GM19025 (cell line): ENCODE measurements around the gene CKS2.

Experiments used
- ATAC-seq: cut with Tn5 transposase; IDR thresholded peaks from one replicate; pipeline ENCODE4 v1.9.1; 2021; ENCODE audit warnings: mild to moderate bottlenecking, low read depth, moderate library complexity; ENCODE audit not compliant: unreplicated experiment

CKS2 gene

DNA sequence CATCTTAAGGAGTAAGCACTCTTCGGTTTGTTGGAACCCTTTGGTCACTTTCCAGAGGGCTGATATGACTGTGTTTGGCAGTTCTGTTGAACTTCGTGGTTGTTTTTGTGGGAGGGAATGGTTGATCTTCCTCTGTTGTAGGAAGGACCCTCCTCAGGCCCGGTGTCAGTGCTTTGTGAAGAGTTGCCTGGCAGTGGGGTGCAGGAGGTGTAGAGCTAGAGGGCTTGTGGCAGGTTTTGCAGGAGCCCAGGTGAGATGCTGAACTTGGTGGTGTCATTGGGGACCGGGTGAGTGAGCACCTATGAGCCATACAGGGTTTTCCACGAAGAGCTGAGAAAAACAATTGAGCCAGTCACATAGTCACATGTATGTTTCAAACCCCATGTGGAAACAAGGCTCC, 34.5 kb downstream of the CKS2 start:
- no peak for ATAC-seq

- ATAC-seq, result no peak
Observed at GRCh38 chr9:89346696-89347095, 35.7 kb downstream of the CKS2 start.

DNA sequence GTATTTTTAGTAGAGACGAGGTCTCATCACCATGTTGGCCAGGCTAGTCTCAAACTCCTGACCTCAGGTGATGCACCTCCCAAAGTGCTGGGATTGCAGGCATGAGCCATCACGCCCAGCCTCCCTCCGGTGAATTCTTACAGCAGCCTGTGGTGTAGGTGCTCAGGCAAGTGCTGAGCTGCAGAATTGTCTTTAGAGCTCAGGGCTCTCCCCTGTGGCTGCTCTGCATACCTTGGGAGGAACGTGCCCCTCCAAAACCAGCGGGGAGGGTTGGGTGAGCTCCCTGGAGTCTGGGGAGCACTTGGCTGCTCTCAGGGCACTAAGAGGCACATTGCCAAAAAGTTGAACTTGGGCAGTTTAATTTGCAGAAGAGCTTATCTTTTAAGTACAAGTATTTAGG, 36.7 kb downstream of the CKS2 start:
- no peak for ATAC-seq

DNA sequence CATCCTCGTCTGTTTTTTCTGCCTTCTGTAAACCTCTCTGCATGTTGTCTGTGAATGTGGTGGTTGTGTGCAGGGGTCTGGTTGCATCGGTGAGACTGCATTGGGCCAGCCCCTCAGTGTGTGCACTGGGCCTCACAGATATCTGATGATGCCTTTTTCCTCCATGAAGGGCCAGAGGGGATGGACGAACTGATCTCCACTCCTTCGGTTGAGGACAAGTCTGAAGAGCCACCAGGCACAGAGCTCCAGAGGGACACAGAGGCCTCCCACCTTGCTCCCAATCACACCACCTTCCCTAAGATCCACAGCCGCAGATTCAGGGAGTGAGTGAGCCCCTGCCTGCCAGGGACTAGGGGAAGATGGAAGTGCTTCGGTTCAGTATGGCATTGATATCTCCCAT, 38.6 kb downstream of the CKS2 start:
- ATAC-seq, result no peak

DNA sequence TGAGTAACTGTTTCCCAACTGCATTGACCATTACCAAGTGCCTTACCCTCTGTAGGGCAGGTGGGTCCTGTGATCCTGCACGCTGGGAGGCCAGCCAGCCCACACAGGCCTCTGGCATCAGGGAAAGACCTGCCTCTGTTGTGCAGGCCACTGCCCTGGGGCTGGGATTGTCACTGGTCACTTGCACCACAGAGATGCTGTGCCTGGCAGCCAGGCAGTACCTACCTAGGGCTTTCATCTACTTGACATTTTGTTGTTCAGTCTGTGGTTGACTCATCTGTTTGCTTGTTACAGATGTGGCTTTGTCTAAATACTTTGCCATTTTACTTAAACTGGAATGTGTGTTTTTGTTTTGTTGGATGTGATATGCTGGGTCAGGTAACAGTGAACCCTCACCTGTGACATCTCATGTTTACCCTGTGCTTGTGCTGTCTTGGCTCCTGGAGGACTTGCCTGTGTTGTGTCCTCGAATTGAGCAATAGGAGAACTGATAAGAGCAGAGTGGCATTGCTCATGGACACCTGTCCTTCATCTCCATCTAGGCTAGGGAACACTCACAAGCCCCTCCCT, 40.1 kb downstream of the CKS2 start:
- no peak for ATAC-seq

- ATAC-seq, result no peak
Observed at GRCh38 chr9:89351584-89352300, 40.7 kb downstream of the CKS2 start.

DNA sequence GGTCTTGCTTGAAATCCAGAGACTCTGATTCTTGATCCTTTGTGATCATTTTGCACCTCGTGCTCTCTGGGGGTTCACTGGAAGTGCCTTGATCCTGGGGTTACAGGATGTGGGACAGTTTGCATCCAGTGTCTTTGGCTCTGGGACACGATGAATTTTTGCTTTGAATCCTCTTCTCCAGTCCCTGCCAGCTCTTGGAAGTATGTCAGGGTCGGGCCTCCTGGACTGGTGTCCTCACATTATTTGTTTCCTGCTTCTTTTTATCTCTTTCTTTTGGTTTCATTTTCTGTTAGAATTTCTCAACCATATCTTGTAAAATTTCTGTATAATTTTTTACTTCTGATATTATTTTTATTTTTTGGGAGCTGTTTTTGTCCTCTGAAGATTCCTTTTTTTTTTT, 41.5 kb downstream of the CKS2 start:
- ATAC-seq, result no peak

DNA sequence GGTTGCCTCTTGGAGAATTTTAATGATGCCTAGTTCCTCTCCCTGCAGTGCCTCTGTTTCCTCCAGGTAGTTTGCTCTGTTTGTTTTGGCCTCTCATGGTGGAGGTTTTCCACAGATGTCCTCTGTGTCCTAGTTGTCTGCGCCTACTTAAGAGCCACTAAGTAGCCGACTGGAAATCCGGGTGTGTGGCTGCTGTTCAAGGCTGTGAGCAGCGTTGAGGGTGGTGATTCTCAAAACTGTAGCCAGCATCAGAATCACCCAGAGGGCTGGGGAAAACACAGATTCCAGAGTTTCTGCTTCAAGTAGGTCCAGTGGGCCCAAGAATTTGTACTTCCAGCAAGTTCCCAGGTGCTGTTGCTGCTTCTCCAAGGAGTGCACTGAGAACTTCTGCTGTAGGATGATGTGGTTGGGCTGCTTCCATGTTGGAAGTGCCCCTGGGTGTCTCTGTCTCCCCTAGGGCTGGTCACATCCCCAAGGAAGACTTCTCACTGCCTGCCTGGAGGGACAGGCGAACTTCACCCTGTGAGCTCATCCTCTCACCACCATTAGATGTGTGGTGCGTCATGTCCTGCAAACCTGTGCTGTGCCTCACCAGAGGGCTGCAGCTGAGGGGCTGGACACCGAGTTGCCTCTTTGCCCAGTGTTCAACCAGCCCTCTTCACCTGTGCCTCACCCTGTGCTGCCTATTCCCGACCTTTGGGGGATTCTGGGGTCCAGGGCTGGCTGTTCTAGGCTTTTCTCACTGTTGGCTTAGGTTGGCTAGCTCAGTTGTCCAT, 42.1 kb downstream of the CKS2 start:
- ATAC-seq, result no peak

DNA sequence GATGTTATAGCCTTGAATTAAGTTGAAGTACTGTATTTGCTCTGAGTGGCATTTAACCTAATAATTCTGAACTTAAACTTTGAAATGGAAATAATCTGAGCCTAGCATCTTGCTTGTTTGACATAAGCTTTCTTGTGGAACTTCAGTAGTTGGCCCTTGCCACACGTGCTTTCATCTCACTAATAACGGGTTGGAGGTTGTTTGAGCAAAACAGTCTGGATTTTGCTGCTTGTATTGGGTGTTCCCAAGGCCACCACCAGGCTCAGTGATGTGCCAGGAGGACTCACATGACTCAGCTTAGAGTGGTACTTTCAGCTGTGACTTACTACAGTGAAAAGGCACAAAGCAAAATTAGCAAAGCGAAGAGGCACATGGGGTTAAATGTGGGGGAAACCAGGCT, 43.0 kb downstream of the CKS2 start:
- no peak for ATAC-seq

GRCh38 chr9:89354471-89354870, 43.5 kb downstream of the CKS2 start:
- no peak for ATAC-seq

- no peak for ATAC-seq
Observed at GRCh38 chr9:89356782-89357181, 45.8 kb downstream of the CKS2 start.

DNA sequence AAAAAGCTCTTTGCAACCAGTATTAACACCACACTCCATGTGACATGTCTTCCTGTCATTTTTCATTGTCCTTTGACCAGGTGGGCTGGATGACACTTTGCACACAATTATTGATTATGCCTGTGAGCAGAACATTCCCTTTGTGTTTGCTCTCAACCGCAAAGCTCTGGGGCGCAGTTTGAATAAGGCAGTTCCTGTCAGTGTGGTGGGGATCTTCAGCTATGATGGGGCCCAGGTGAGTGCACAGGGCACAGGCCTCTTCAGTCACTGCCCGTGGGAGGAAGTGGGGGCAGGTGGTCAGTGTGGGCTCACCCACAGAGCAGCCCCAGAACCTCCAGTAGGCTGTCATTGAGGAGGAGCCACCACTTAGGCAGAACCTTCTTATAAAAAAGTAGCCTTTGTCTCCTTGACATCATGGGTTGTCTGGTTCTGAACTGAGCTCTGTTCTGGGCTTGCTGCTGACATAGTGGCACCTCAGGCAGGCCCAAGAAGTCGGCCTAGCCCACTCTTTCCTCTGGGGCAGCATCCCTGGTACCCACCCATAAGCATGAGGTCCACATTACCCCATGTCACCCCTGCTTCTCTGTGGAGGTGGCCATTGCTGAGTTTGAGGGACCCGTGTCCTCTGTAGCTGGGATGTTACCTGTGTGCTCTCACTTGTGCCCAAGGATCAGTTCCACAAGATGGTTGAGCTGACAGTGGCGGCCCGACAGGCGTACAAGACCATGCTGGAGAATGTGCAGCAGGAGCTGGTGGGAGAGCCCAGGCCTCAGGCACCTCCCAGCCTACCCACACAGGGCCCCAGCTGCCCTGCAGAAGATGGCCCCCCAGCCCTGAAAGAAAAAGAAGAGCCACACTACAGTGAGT, 46.6 kb downstream of the CKS2 start:
- no peak for ATAC-seq

DNA sequence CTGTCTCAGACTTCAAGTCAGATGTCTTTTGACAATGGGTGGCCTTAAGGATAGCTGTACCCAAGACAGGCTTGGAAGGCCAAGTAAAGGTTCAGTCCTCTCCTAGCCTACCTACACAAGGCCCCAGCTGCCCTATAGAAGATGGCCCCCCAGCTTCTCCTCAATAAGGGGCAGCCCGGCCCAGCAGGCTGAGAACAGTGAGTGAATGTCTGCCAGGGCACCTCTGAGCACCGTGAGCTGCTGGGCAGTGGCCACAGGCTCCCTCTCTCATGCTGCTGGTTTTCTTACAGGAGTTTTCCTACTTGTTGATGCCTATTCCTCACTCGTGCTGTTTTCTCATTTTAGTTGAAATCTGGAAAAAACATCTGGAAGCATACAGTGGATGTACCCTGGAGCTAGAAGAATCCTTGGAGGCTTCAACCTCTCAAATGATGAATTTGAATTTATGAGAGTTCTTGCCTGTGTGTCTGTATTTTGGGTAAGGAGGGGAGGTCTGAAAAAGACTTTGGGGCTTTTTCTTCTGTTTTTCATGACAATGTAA, 47.5 kb downstream of the CKS2 start:
- no peak for ATAC-seq

DNA sequence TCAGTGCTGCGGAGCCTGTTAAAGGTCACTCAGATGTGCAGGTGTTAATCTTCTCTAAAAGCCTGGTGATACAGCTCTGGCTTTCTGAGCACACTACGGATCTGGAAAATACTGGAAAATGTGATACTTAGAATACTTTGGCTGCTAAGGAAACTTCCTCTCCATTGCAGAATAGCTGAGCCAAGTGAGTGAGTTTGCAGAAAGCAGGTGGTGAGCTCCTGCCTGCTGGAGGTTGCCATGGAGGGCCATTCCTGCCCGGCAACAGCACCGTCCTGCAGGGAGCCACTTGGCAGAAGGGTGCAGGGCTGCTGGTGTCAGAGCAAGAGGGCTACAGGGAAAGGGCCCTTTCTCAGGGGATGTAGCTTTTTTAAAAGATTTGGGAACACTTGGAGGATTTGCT, 48.0 kb downstream of the CKS2 start:
- ATAC-seq, result no peak

GRCh38 chr9:89359751-89360261, 48.8 kb downstream of the CKS2 start:
- no peak for ATAC-seq

GRCh38 chr9:89360465-89360864, 49.5 kb downstream of the CKS2 start:
- ATAC-seq, result no peak

GRCh38 chr9:89361031-89361430, 50.0 kb downstream of the CKS2 start:
- ATAC-seq, result no peak

DNA sequence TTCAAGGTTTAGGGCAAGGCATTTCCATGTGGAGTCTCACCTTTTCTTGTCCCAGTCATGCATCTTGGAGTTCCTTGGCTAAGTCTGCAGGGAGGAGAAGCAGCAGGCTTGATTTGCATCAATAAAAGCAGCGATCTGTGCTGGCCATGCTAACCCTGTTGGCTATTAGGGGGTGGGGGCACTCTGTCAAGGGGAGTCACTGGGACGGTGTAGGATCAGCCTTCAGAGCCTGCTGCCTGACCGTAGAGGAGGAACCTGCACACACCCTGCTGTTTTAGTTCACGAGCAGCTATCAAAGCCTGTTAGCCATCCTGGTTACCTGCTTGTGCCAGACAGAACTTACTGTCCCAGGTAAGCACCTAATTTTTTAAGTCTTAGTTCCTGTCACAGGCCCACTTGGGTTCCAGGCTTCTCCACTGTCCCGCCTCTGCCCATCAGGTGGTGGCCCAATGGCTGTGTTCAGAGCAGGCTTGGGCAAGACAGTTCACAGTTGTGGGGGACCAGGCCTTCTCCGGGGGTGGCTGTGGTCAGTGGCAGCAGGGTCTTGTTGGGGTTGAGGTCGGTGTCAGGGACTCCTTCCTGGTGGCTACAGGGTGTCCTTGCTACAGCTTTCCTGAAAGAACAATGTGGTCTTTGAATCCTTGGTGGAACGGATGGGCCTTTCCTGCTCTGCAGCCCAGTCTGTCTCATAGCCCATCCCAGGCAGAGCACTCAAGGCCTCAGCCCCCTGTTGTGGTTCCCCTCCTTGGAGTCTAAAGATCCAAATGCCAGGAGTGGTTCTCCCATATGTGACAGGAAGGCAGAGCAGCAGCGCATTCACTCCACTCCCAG, 51.0 kb downstream of the CKS2 start:
- ATAC-seq, result no peak

DNA sequence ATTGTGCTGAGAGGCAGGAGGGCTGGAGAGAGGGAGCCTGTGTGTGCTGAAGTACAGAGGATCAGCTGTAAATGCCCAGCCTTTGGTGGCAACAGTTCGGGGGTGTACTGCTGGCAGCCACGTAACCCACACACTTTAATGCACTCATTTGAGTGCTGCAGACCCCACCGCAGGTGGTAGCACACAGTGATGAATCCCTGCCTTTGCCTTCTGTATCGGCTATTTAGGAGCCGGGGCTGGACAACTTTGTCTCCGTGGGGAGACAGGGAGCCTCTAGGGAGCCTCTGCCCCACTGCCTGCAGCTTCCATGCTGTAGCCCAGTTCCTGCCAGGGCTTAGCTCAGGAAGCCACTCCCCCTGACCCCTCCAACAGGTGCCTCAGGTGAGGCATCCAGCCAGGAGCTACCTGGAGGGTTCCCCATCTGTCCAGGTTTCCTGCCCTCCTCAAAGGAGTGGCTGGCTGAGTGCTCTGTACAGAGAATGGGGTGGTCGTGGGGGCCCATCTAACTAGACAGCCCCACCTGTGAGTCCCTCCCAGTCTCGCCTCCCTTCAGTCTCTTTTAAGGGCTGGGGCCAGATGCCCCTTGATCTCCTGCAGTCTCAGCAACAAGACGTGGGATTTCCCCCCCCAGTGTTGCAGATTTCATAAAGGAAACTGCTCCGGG, 51.8 kb downstream of the CKS2 start:
- ATAC-seq, result no peak
